ENCODE data around the gene CHMP4B.

- TF ChIP-seq CTCF (IDR thresholded peaks at IDR 0.05) (no peak), POLR2A (IDR thresholded peaks at IDR 0.05) (no peak)
Measured at GRCh38 chr20:33847006-33847405, 35.9 kb downstream of the CHMP4B start.

Measured in adrenal gland (tissue), 5 donors.